Measurements from ENCODE around the gene SMOC2. TPM values are rescaled to one million over a fixed set of nuclear protein-coding genes. Genes with fewer than 3 reads are reported as not detected.

The SMOC2 gene
- total and polyA plus RNA-seq, 2 experiments from 2014 or later = 51.0 to 88.7 TPM

- H3K9me3 ChIP-seq (ENCODE audit: low read depth) = no peaks in the 10 kb centered on the region
- 78% methylated on average over 17 of the region's 18 CpGs for WGBS (ENCODE audit: low lambda C conversion rate, missing lambda C conversion rate)
- H3K4me1 ChIP-seq (ENCODE audit: insufficient read depth) = peaks cover 8% of the 10 kb centered on the region
- no peak for DNase-seq (ENCODE audit: low spot score)
- H3K36me3 ChIP-seq (replicated peaks; ENCODE audit: insufficient read depth, low read depth) = no peaks in the 10 kb centered on the region
- H4K20me1 ChIP-seq (ENCODE audit: insufficient read depth, poor library complexity, severe bottlenecking) = no peaks in the 10 kb centered on the region
- no peak overlapping the region for H3K27ac ChIP-seq
- no peak overlapping the region for H3K4me2 ChIP-seq
- peaks cover 19% of the 10 kb centered on the region for H3K27me3 ChIP-seq
- H3K79me2 ChIP-seq = no peaks in the 10 kb centered on the region
- H2AFZ ChIP-seq = no peak overlapping the region
- TF ChIP-seq EZH2 (IDR thresholded peaks at IDR 0.05; ENCODE audit: borderline replicate concordance) = no peak
- TF ChIP-seq EZH2phosphoT487 (IDR thresholded peaks at IDR 0.05; ENCODE audit: low read depth, severe bottlenecking, unreplicated experiment) = no peak
- no peak overlapping the region for H3K4me3 ChIP-seq
- H3K9me2 ChIP-seq (replicated peaks; ENCODE audit: insufficient read depth) = no peaks in the 10 kb centered on the region
Measured at GRCh38 chr6:168452685-168453377, 11.8 kb downstream of the SMOC2 start.

- no peak overlapping the region for H3K27ac ChIP-seq
- TF ChIP-seq EZH2phosphoT487 (IDR thresholded peaks at IDR 0.05; ENCODE audit: low read depth, severe bottlenecking, unreplicated experiment) = no peak
- TF ChIP-seq CTCF (IDR thresholded peaks at IDR 0.05; ENCODE audit: poor library complexity) = no peak
- TF ChIP-seq EZH2 (IDR thresholded peaks at IDR 0.05; ENCODE audit: borderline replicate concordance) = no peak
- peaks cover 8% of the 10 kb centered on the region for H3K27me3 ChIP-seq
- 94% methylated on average over 32 of the region's 32 CpGs for whole genome bisulfite sequencing (ENCODE audit: low lambda C conversion rate, missing lambda C conversion rate)
- H3K36me3 ChIP-seq (replicated peaks; ENCODE audit: insufficient read depth, low read depth) = no peaks in the 10 kb centered on the region
- no peaks in the 10 kb centered on the region for H4K20me1 ChIP-seq (ENCODE audit: insufficient read depth, poor library complexity, severe bottlenecking)
- no peaks in the 10 kb centered on the region for H3K9me2 ChIP-seq (replicated peaks; ENCODE audit: insufficient read depth)
- no peaks in the 10 kb centered on the region for H3K79me2 ChIP-seq
- H3K9me3 ChIP-seq (ENCODE audit: low read depth) = no peaks in the 10 kb centered on the region
- no peak for DNase-seq (ENCODE audit: low spot score)
- H3K4me2 ChIP-seq = no peak overlapping the region
- no peak overlapping the region for H2AFZ ChIP-seq
- H3K4me3 ChIP-seq = no peak overlapping the region
- peaks cover 8% of the 10 kb centered on the region for H3K4me1 ChIP-seq (ENCODE audit: insufficient read depth)
Measured at GRCh38 chr6:168455847-168456530, 15.0 kb downstream of the SMOC2 start.

GRCh38 chr6:168456907-168457652, 16.1 kb downstream of the SMOC2 start:
- Histone ChIP-seq H3K9me3 (ENCODE audit: low read depth) (no peaks in the 10 kb centered on the region), H3K4me2 (no peak overlapping the region), H3K4me3 (no peak overlapping the region), H3K27ac (no peak overlapping the region), H3K27me3 (peaks cover 8% of the 10 kb centered on the region), H3K9me2 (replicated peaks; ENCODE audit: insufficient read depth) (no peaks in the 10 kb centered on the region), H2AFZ (no peak overlapping the region), H3K4me1 (ENCODE audit: insufficient read depth) (peaks cover 8% of the 10 kb centered on the region), H4K20me1 (ENCODE audit: insufficient read depth, poor library complexity, severe bottlenecking) (no peaks in the 10 kb centered on the region), H3K79me2 (no peaks in the 10 kb centered on the region), H3K36me3 (replicated peaks; ENCODE audit: insufficient read depth, low read depth) (no peaks in the 10 kb centered on the region)
- no peak for DNase-seq (ENCODE audit: low spot score)
- TF ChIP-seq CTCF (IDR thresholded peaks at IDR 0.05; ENCODE audit: poor library complexity) (no peak), EZH2phosphoT487 (IDR thresholded peaks at IDR 0.05; ENCODE audit: low read depth, severe bottlenecking, unreplicated experiment) (no peak), EZH2 (IDR thresholded peaks at IDR 0.05; ENCODE audit: borderline replicate concordance) (no peak)
- WGBS (ENCODE audit: low lambda C conversion rate, missing lambda C conversion rate) = 96% methylated on average over 31 of the region's 31 CpGs

- Histone ChIP-seq H3K9me3 (ENCODE audit: low read depth) (no peaks in the 10 kb centered on the region), H3K27ac (no peak overlapping the region), H4K20me1 (ENCODE audit: insufficient read depth, poor library complexity, severe bottlenecking) (no peaks in the 10 kb centered on the region), H3K4me1 (ENCODE audit: insufficient read depth) (peaks cover 6% of the 10 kb centered on the region), H3K36me3 (replicated peaks; ENCODE audit: insufficient read depth, low read depth) (no peaks in the 10 kb centered on the region), H3K79me2 (no peaks in the 10 kb centered on the region), H3K9me2 (replicated peaks; ENCODE audit: insufficient read depth) (no peaks in the 10 kb centered on the region), H3K4me2 (no peak overlapping the region), H2AFZ (no peak overlapping the region), H3K27me3 (peaks cover 8% of the 10 kb centered on the region), H3K4me3 (no peak overlapping the region)
- WGBS (ENCODE audit: low lambda C conversion rate, missing lambda C conversion rate) = 71% methylated on average over 7 of the region's 7 CpGs
- no peak for TF ChIP-seq CTCF (IDR thresholded peaks at IDR 0.05; ENCODE audit: poor library complexity)
- no peak for TF ChIP-seq EZH2 (IDR thresholded peaks at IDR 0.05; ENCODE audit: borderline replicate concordance)
- TF ChIP-seq EZH2phosphoT487 (IDR thresholded peaks at IDR 0.05; ENCODE audit: low read depth, severe bottlenecking, unreplicated experiment) = no peak
- no peak for DNase-seq (ENCODE audit: low spot score)
Measured at GRCh38 chr6:168457653-168457934, 16.6 kb downstream of the SMOC2 start.
